SK-N-SH treated with all-trans-retinoic acid at 6 μM for 48 hours (cell line): ENCODE results near the gene LRRC36.

Source experiments
- ATAC-seq: fragments of 200-7000 bp; cut with Tn5 transposase; 3 replicates; pipeline ENCODE4 v1.9.1; 2020; ENCODE audit warnings: mild to moderate bottlenecking, moderate library complexity
- BACH2 ChIP-seq: fragments of 250-450 bp; sonication (Bioruptor Pico); IDR thresholded peaks from 2 replicates; pipeline ENCODE4 v1.9.0; 2021; ENCODE audit warnings: mild to moderate bottlenecking, borderline replicate concordance
- CSDC2 ChIP-seq: fragments of 250-450 bp; sonication (Bioruptor Pico); IDR thresholded peaks from 2 replicates; pipeline ENCODE4 v1.5.0; 2020; ENCODE audit warnings: mild to moderate bottlenecking, moderate library complexity
- CSRNP3 ChIP-seq: fragments of 250-450 bp; sonication (Bioruptor Pico); IDR thresholded peaks from 2 replicates; pipeline ENCODE4 v1.5.1; 2021; ENCODE audit warnings: mild to moderate bottlenecking, moderate library complexity
- ESRRG ChIP-seq: fragments of 250-450 bp; sonication (Bioruptor Pico); IDR thresholded peaks from 2 replicates; pipeline ENCODE4 v1.6.1; 2021; ENCODE audit warnings: mild to moderate bottlenecking
- GLIS3 ChIP-seq: fragments of 250-450 bp; sonication (Bioruptor Pico); IDR thresholded peaks from 2 replicates; pipeline ENCODE4 v1.5.0; 2020; ENCODE audit warnings: mild to moderate bottlenecking, moderate library complexity
- ISL1 ChIP-seq: fragments of 250-450 bp; sonication (Bioruptor Pico); IDR thresholded peaks from 2 replicates; pipeline ENCODE4 v2.1.2; 2022; ENCODE audit warnings: mild to moderate bottlenecking, moderate library complexity
- OSR1 ChIP-seq: fragments of 250-450 bp; sonication (Bioruptor Pico); IDR thresholded peaks from 2 replicates; pipeline ENCODE4 v1.8.0; 2022; ENCODE audit warnings: moderate library complexity, mild to moderate bottlenecking, inconsistent platforms
- PATZ1 ChIP-seq: fragments of 250-450 bp; sonication (Bioruptor Pico); IDR thresholded peaks from 2 replicates; pipeline ENCODE4 v1.8.0; 2020; ENCODE audit warnings: mild to moderate bottlenecking, moderate library complexity, borderline replicate concordance
- POU6F1 ChIP-seq: fragments of 250-450 bp; sonication (Bioruptor Pico); IDR thresholded peaks from 2 replicates; pipeline ENCODE4 v1.8.0; 2021; ENCODE audit warnings: low read depth, mild to moderate bottlenecking, moderate library complexity, borderline replicate concordance
- PPARA ChIP-seq: fragments of 250-450 bp; sonication (Bioruptor Pico); IDR thresholded peaks from 2 replicates; pipeline ENCODE4 v1.5.0; 2020; ENCODE audit warnings: mild to moderate bottlenecking, borderline replicate concordance
- RARB ChIP-seq: fragments of 250-450 bp; sonication (Bioruptor Pico); IDR thresholded peaks from 2 replicates; pipeline ENCODE4 v1.8.0; 2021; ENCODE audit warnings: mild to moderate bottlenecking, moderate library complexity
- SNAI2 ChIP-seq: fragments of 250-450 bp; sonication (Bioruptor Pico); IDR thresholded peaks from 2 replicates; pipeline ENCODE4 v1.5.0; 2020; ENCODE audit warnings: mild to moderate bottlenecking, moderate library complexity
- TCF4 ChIP-seq: fragments of 250-450 bp; sonication (Bioruptor Pico); IDR thresholded peaks from 2 replicates; pipeline ENCODE4 v1.8.0; 2021; ENCODE audit warnings: mild to moderate bottlenecking, moderate library complexity, borderline replicate concordance
- TOX ChIP-seq: fragments of 250-450 bp; sonication (Bioruptor Pico); IDR thresholded peaks from 2 replicates; pipeline ENCODE4 v1.8.0; 2021; ENCODE audit warnings: mild to moderate bottlenecking, moderate library complexity, borderline replicate concordance
- ZC3H10 ChIP-seq: fragments of 250-450 bp; sonication (Bioruptor Pico); IDR thresholded peaks from 2 replicates; pipeline ENCODE4 v1.5.1; 2021; ENCODE audit warnings: mild to moderate bottlenecking, moderate library complexity
- ZFP30 ChIP-seq: fragments of 450-650 bp; formaldehyde crosslinking; IDR thresholded peaks from 2 replicates; pipeline ENCODE4 v1.5.0; 2022; ENCODE audit warnings: mild to moderate bottlenecking, moderate library complexity
- ZNF8 ChIP-seq: fragments of 450-650 bp; formaldehyde crosslinking; IDR thresholded peaks from 2 replicates; pipeline ENCODE4 v1.5.0; 2020; ENCODE audit warnings: mild to moderate bottlenecking, moderate library complexity
- TF ChIP-seq, protein P1 (sequence below): fragments of 250-450 bp; sonication (Bioruptor Pico); IDR thresholded peaks from 2 replicates; pipeline ENCODE4 v1.5.0; 2020; ENCODE audit warnings: mild to moderate bottlenecking, moderate library complexity
- TF ChIP-seq, protein P2 (sequence below): fragments of 250-450 bp; sonication (Bioruptor Pico); IDR thresholded peaks from 2 replicates; pipeline ENCODE4 v1.5.1; 2020; ENCODE audit warnings: low read depth, mild to moderate bottlenecking, moderate library complexity

LRRC36 gene

DNA sequence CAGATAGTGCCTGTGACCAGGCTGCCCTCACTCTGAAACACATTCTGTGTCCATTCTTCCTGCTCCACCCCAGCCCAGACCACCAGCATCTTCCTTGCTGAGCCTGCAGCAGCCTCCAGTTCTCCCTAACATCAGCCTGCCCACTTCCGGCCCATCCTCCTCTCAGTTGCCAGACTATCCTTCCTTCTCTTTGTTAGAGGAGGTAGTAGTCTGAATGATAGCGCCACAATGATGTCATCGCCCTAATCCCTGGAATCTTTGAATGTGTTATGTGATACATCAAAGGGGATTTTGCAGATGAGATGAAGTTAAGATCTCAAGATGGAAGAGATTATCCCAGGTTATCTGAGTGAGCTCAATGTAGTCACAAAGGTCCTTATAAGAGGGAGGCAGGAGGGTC lies 92.9 kb downstream of the LRRC36 start:
- no peak for ATAC-seq
- TF ChIP-seq ESRRG (CRISPR knock-in tag) (no peak), ZC3H10 (CRISPR knock-in tag) (no peak), TOX (no peak), CSDC2 (CRISPR knock-in tag) (no peak), PPARA (CRISPR knock-in tag) (no peak), RARB (CRISPR knock-in tag) (no peak), ISL1 (CRISPR knock-in tag) (no peak), GLIS3 (no peak), BACH2 (no peak), TCF4 (CRISPR knock-in tag) (no peak), OSR1 (no peak), POU6F1 (CRISPR knock-in tag) (no peak), ZFP30 (CRISPR knock-in tag) (no peak), CSRNP3 (no peak)
- TF ChIP-seq, protein P1, sequence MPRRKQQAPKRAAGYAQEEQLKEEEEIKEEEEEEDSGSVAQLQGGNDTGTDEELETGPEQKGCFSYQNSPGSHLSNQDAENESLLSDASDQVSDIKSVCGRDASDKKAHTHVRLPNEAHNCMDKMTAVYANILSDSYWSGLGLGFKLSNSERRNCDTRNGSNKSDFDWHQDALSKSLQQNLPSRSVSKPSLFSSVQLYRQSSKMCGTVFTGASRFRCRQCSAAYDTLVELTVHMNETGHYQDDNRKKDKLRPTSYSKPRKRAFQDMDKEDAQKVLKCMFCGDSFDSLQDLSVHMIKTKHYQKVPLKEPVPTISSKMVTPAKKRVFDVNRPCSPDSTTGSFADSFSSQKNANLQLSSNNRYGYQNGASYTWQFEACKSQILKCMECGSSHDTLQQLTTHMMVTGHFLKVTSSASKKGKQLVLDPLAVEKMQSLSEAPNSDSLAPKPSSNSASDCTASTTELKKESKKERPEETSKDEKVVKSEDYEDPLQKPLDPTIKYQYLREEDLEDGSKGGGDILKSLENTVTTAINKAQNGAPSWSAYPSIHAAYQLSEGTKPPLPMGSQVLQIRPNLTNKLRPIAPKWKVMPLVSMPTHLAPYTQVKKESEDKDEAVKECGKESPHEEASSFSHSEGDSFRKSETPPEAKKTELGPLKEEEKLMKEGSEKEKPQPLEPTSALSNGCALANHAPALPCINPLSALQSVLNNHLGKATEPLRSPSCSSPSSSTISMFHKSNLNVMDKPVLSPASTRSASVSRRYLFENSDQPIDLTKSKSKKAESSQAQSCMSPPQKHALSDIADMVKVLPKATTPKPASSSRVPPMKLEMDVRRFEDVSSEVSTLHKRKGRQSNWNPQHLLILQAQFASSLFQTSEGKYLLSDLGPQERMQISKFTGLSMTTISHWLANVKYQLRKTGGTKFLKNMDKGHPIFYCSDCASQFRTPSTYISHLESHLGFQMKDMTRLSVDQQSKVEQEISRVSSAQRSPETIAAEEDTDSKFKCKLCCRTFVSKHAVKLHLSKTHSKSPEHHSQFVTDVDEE (CRISPR knock-in tag) = no peak
- TF ChIP-seq, protein P2, sequence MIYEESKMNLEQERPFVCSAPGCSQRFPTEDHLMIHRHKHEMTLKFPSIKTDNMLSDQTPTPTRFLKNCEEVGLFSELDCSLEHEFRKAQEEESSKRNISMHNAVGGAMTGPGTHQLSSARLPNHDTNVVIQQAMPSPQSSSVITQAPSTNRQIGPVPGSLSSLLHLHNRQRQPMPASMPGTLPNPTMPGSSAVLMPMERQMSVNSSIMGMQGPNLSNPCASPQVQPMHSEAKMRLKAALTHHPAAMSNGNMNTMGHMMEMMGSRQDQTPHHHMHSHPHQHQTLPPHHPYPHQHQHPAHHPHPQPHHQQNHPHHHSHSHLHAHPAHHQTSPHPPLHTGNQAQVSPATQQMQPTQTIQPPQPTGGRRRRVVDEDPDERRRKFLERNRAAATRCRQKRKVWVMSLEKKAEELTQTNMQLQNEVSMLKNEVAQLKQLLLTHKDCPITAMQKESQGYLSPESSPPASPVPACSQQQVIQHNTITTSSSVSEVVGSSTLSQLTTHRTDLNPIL = no peak

GRCh38 chr16:67419931-67420330 lies 93.3 kb downstream of the LRRC36 start:
- no peak; the same call in 2 of the 3 replicates for ATAC-seq
- TF ChIP-seq CSRNP3 (no peak), POU6F1 (CRISPR knock-in tag) (no peak), RARB (CRISPR knock-in tag) (no peak), ZNF8 (CRISPR knock-in tag) (no peak), ZC3H10 (CRISPR knock-in tag) (no peak), BACH2 (no peak)

DNA sequence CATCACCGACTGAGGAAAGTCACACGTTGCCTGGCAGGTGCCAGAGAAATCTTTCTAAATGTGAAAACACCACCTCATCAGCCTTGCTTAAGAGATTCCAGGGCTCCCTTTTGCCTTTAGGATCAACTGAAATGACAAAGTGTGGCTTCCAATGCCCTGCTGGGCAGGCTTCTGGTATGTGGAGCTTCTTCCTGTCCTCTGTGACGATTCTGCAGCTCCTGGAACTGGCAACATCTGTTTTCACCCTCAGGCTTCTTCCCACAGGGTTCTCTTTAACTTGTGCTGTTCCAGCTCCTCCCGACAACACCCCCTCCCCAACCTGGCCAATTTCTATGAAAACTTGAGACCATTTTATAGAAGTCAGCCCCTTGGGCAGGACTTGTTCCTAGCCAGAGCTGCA lies 94.4 kb downstream of the LRRC36 start:
- ATAC-seq = no peak
- no peak for TF ChIP-seq BACH2
- TF ChIP-seq, protein P2 = no peak
- no peak for TF ChIP-seq POU6F1 (CRISPR knock-in tag)
- TF ChIP-seq RARB (CRISPR knock-in tag) = no peak
- TF ChIP-seq SNAI2 (CRISPR knock-in tag) = no peak
- TF ChIP-seq CSDC2 (CRISPR knock-in tag) = no peak
- TF ChIP-seq ZFP30 (CRISPR knock-in tag) = no peak
- no peak for TF ChIP-seq PATZ1 (CRISPR knock-in tag)
